Transverse colon (tissue), 4 donors: Measurements from ENCODE around the gene GJA1. TPM values are rescaled to one million over a fixed set of nuclear protein-coding genes. Genes with fewer than 3 reads are reported as not detected.

ENCODE experiments used
- DNase-seq: peaks from one replicate; pipeline ENCODE4 v3.0.0-alpha.2; 2019
- H3K27ac ChIP-seq, 4 donors: fragments of 200-600 bp; sonication (generic); 2 replicates each; pipeline ENCODE4 v1.5.1; 2016 to 2018; ENCODE audit warnings: inconsistent platforms in 4 of 4
- H3K27me3 ChIP-seq: fragments of 200-600 bp; sonication (generic); 2 replicates; pipeline ENCODE4 v1.5.1; 2017; ENCODE audit warnings: inconsistent platforms
- H3K36me3 ChIP-seq, 4 donors: fragments of 200-600 bp; sonication (generic); 2 replicates each; pipeline ENCODE4 v1.5.1; 2017 to 2019; ENCODE audit warnings: inconsistent platforms in 4 of 4
- H3K4me1 ChIP-seq, 4 donors: fragments of 200-600 bp; sonication (generic); 2 replicates each; pipeline ENCODE4 v1.5.1; 2017 to 2020; ENCODE audit warnings: inconsistent platforms in 4 of 4
- H3K4me3 ChIP-seq, 4 donors: fragments of 200-600 bp; sonication (generic); 1 replicate in 1 of 4; 2 replicates in 3 of 4; pipeline versions ENCODE4 v1.5.1 to v1.6.1; 2017 to 2019; ENCODE audit warnings: inconsistent platforms in 4 of 4
- H3K9me3 ChIP-seq, 2 donors: fragments of 200-600 bp; sonication (generic); 2 replicates each; pipeline ENCODE4 v1.5.1; 2017 to 2019; ENCODE audit warnings: inconsistent platforms in 2 of 2
- EP300 ChIP-seq: sonication (generic); formaldehyde crosslinking; IDR thresholded peaks from one replicate; pipeline ENCODE4 v1.6.1; 2017; ENCODE audit warnings: antibody characterized with exemption, low read depth
- POLR2A ChIP-seq: fragments of 450-650 bp; IDR thresholded peaks from one replicate; pipeline ENCODE4 v1.6.1; 2016; ENCODE audit warnings: antibody characterized with exemption, mild to moderate bottlenecking, moderate library complexity
- POLR2AphosphoS5 ChIP-seq, 3 donors: sonication (generic); formaldehyde crosslinking; IDR thresholded peaks; one replicate each; pipeline ENCODE4 v1.6.1; 2016; ENCODE audit warnings: antibody characterized with exemption in 3 of 3
- WGBS, 2 donors: methylation state at CpG; one replicate each; pipeline ENCODE4 v1.1.5; 2018; ENCODE audit warnings: low coverage in 1 of 2; 5-methylcytosine and 5-hydroxymethylcytosine counted together
- in situ Hi-C, 4 donors: fragments of 200-750 bp; cut with MboI; loops; one replicate each; pipeline versions ENCODE4 v1.15.0 to v1.15.1; 2017; ENCODE audit warnings: low sequenced_read_pairs in 3 of 4, low pct_ligation_motif_present in 1 of 4, low pct_unique_long_range_greater_than_20kb in 1 of 4
- intact Hi-C: fragments of 100-400 bp; cut with DNase I; formaldehyde crosslinking; loops from one replicate; pipeline ENCODE4 v1.15.1; 2023; ENCODE audit warnings: low total_unique reads
- total RNA-seq, 4 donors: library from RNA; depleted of rRNA; stranded (reverse); fragments of >200 nt; gene quantifications; one replicate each; pipeline ENCODE4 v1.1.0, GENCODE V29; 2016
- TF ChIP-seq, protein P1 (sequence below), 5 experiments: fragments of 200-600 bp in 3 of 5; fragments of 450-650 bp in 2 of 5; sonication (generic) in 3 of 5; IDR thresholded peaks; 1 replicate in 2 of 5; 2 replicates in 3 of 5; pipeline ENCODE4 v1.5.1; 2016 to 2017; ENCODE audit warnings: antibody characterized with exemption in 5 of 5, inconsistent platforms in 3 of 5, mild to moderate bottlenecking in 2 of 5, moderate library complexity in 1 of 5

GJA1 gene
- total RNA-seq, 4 donors from 2014 or later: 3.5 to 12.2 (median 7.8) TPM

DNA sequence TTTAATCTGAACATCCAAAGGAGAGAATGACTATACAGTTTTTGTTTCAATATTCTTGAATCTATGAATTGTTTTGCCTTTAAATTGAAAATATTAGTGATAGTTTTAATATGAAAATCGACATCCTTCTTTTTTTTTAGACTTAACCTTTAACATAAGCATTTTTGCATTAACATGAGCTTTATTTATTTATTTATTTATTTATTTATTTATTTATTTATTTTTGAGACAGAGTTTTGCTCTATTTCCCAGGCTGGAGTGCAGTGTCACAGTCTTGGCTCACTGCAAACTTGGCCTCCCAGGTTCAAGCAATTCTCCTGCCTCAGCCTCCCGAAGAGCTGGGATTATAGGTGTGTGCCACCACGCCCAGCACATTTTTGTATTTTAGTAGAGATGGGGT, 27.6 kb downstream of the GJA1 start:
- TF ChIP-seq POLR2AphosphoS5 (IDR thresholded peaks at IDR 0.05): no peak
- TF ChIP-seq POLR2A: no peak
- TF ChIP-seq, protein P1, sequence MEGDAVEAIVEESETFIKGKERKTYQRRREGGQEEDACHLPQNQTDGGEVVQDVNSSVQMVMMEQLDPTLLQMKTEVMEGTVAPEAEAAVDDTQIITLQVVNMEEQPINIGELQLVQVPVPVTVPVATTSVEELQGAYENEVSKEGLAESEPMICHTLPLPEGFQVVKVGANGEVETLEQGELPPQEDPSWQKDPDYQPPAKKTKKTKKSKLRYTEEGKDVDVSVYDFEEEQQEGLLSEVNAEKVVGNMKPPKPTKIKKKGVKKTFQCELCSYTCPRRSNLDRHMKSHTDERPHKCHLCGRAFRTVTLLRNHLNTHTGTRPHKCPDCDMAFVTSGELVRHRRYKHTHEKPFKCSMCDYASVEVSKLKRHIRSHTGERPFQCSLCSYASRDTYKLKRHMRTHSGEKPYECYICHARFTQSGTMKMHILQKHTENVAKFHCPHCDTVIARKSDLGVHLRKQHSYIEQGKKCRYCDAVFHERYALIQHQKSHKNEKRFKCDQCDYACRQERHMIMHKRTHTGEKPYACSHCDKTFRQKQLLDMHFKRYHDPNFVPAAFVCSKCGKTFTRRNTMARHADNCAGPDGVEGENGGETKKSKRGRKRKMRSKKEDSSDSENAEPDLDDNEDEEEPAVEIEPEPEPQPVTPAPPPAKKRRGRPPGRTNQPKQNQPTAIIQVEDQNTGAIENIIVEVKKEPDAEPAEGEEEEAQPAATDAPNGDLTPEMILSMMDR (IDR thresholded peaks at IDR 0.05): no peak
- no peak for TF ChIP-seq EP300
- H3K36me3 ChIP-seq: no peaks in the 10 kb centered on the region
- no peaks in the 10 kb centered on the region for H3K9me3 ChIP-seq
- no peaks in the 10 kb centered on the region for H3K4me1 ChIP-seq
- H3K27me3 ChIP-seq: no peaks in the 10 kb centered on the region
- intact Hi-C loops (no loop called here), in situ Hi-C loops (no loop called here)
- H3K4me3 ChIP-seq: no peak overlapping the region
- H3K27ac ChIP-seq: no peak overlapping the region
- WGBS, 2 donors: 53 to 80% methylated on average over 1 to 3 of the region's 3 CpGs
- no peak for DNase-seq

DNA sequence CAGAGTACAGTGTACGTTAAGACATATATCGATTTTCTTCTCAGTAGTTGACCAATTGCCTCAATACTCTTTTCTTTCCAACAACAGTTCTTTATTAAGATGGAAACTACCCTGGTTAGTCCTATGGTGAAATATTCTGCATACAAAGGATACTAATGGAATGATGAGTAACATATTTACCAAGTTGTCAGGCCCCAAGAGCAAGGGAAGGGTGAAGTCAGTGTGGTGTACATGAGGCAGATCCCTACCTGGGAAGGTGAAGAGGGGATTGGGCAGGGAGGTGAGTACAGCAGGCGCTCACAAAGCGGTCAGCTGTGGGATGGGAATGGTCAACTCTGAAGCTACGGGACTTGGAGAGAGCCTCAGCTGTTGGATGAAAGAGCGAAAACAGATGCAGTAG, 29.7 kb downstream of the GJA1 start:
- 87 to 88% methylated on average over 6 of the region's 6 CpGs for WGBS, 2 donors
- Histone ChIP-seq H3K4me1 (no peaks in the 10 kb centered on the region), H3K4me3 (no peak overlapping the region), H3K36me3 (no peaks in the 10 kb centered on the region), H3K27ac (no peak overlapping the region), H3K27me3 (no peaks in the 10 kb centered on the region), H3K9me3 (no peaks in the 10 kb centered on the region)
- in situ Hi-C loops: no loop called here
- no peak for DNase-seq
- intact Hi-C loops: no loop called here
- no peak for TF ChIP-seq POLR2AphosphoS5 (IDR thresholded peaks at IDR 0.05)
- TF ChIP-seq, protein P1 (IDR thresholded peaks at IDR 0.05): no peak
- TF ChIP-seq EP300: no peak
- TF ChIP-seq POLR2A: no peak

- H3K27me3 ChIP-seq: no peaks in the 10 kb centered on the region
- H3K27ac ChIP-seq: no peak overlapping the region
- H3K4me1 ChIP-seq: no peaks in the 10 kb centered on the region
- intact Hi-C loops: no loop called here
- WGBS, 2 donors: 90% methylated on average over 9 to 21 of the region's 21 CpGs
- DNase-seq: no peak
- H3K9me3 ChIP-seq: no peaks in the 10 kb centered on the region
- H3K36me3 ChIP-seq: no peaks in the 10 kb centered on the region
- no peak for TF ChIP-seq POLR2A
- no peak overlapping the region for H3K4me3 ChIP-seq
- in situ Hi-C loops: no loop called here
Observed at GRCh38 chr6:121479486-121480098, 44.1 kb downstream of the GJA1 start.

- Histone ChIP-seq H3K27ac (no peak overlapping the region), H3K4me3 (no peak overlapping the region), H3K36me3 (no peaks in the 10 kb centered on the region), H3K4me1 (no peaks in the 10 kb centered on the region), H3K9me3 (no peaks in the 10 kb centered on the region), H3K27me3 (no peaks in the 10 kb centered on the region)
- intact Hi-C loops: no loop called here
- in situ Hi-C loops: no loop called here
- DNase-seq: no peak
- TF ChIP-seq, protein P1 (IDR thresholded peaks at IDR 0.05): no peak
- TF ChIP-seq EP300 (no peak), POLR2A (no peak), POLR2AphosphoS5 (IDR thresholded peaks at IDR 0.05) (no peak)
- 84 to 88% methylated on average over 13 to 18 of the region's 18 CpGs for WGBS, 2 donors
Observed at GRCh38 chr6:121480099-121480713, 44.8 kb downstream of the GJA1 start.
